SIG-M5 treated with dmso at 0.1 percent for 504 hours (cell line): Measurements from ENCODE around the gene CYRIA.

Experiments used
- DNase-seq: peaks from one replicate; lab custom pipeline; 2025; ENCODE audit not compliant: unreplicated experiment; lab: John Stamatoyannopoulos, UW

The CYRIA gene

DNA sequence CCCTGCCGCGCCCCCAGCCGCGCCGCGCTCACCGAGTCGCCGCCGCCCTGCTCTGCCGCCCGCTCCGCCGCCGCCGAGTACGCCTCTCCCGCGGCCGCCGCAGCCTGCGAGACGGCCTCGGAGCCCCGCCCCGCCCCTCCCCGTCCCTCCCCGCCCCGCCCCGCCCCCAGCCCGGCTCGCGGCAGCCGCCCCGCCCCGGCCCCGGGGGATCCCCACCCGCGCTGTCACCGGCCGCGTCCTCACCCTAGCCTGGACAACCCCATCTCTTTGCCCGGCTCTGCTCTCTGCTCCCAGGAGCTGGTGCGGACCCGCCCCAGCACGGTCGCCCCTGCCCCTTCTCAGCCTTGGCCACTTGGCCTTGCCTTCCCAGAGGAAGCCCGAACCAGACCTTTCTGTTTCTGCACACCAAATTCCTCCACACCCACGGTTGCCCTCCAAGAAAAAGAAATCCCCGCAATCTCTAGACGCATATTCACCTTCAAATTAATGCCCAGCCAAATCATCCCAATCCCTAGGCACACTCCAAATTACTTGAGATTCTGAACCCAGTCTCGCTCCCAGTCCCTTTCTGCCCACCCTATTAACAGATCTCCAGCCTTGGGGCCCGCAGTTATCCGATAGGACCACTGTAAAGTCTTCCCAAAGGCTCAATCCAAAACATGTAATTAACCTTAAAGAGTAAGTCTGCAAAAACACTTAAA, at the start of gene CYRIA:
Gene CYRIA, minus strand, starts transcription at position 87 of the 701 bp plus-strand sequence. CDS start 77,715 bp downstream, outside the sequence.
- peak; percentile 17 for DNase-seq

DNA sequence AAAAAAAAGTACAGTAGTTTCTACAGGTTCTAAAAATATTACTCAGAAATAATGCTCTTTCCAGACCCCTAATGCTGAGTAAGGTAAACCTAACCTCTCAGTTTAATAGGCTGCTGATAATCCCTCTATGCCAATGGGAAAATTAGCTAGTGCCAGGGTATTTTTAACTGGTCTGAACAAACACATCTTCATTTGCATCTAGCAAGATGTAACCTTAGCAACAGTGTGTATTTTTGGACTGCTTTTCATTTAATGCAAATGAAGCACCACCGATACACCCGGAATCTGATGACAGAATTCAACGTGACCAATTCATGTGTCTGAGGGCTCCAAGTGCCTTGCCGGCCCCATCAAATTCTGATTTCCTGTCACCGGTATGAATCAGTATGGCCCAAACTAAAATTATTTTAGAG, 47.4 kb upstream of the CYRIA start:
- DNase-seq = no peak

DNA sequence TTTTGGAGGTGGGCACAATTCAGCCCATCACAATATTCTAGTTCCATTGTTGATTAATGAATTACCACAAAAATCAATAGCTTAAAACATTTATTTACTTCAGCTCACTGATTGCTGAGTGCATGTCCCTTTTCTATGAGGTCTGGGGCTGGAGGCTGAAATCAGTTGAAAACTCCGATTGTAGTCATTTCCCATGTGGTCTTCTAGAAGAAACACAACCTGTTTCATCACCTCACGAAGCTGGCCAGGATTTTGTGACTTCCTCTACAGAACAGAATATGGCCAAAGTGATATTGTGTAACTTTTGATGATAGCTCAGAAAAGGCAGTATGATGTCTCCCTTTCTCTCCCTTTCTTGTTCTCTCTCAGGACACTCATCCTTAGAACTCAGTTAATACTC, 44.1 kb upstream of the CYRIA start:
- DNase-seq = peak; percentile 73

DNA sequence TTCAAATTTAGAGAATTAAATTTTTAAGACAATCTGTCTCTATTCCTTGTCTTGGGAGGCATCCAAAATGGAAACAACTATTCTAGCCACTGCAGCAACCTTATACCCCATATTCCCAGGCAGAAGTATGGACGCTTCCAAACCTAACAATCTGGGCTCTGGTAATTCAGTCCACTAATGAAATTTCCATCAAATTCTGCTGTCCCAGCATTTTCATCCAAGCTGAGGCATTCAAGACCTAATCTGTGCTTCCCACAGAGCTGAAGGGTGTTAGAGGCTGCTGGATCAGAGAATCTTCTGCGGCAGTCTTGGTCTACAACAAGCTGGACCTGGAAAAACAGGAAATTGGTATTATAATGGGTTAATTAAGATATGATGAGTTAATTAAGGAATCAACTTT, 42.5 kb upstream of the CYRIA start:
- no peak for DNase-seq

DNA sequence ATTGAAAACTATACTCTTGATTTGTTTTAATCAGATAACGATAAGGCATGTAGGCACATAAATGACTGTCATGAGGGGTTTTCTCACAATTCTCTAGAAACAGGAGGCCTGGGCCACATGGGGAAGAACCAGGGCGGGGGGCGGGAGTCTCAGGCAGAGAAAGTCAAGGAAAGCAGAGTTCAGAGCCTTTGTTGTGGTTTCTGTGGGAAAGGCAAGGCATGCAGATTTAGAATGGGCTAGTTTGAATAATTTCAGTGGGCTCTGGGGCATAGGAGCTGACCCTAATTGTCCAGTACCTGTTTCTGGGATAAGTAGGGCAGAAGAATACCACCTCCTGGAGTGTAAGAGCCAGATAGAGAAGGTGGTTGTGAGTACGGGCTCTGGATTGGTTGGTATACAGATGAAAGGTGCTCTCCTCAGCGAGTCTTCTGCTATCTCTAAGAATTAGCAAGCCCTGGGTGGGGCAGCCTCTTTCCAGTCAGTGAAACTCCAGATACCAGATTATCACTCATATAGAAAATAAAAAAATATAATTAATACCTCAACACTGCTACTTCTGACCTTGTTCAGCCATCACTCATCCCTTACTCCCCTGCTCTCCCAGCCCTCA, 41.5 kb upstream of the CYRIA start:
- no peak for DNase-seq

DNA sequence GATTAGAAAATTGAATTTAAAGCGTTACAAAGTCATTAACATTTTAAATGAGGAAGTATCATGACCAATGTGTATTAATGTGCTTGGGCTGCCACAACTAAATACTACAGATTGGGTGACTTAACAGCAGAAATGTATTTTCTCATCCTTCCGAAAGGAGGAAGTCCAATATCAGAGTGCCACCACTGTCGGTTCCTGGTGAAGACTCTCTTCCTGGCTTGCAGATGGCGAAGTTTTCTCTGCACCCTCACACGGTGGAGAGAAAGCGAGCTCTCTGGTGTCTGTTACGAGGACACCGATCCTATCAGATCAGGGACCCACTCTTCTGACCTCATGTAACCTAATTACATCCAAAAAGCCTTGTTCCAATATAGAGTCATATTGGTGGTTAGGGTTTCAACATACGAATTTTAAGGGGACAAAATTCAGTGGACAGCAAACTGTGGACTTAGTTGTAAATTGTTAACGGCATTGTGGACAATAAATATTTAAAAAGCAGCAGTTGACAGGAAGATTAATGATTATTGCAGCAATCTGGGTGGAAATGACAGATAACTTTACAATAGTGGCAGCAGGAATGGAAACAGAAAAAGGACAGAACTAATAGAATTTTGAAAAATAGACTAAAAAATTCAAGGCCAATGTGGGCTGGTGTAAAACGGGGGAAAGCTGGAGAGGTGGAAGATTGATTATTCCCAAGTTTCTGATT, 35.1 kb upstream of the CYRIA start:
- DNase-seq = no peak

DNA sequence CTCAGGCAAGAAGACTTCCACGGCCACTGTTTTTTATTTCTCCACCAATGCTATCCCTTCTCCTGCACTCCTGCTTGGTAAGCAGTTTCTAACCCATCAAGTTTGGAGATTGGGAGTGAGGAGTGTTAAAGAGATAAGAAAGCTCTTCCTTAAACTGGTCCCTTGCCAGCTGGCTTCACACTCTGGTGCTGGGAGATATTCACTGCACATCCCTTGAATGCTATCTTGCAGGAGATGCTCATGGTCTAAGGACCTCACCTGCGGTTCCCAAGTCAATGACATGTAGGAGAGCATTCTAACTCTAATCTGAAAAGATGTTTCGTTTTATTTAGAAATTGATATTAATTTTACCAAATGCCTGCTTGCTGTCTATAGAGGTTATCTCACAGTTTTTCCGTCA, 28.2 kb upstream of the CYRIA start:
- no peak for DNase-seq

DNA sequence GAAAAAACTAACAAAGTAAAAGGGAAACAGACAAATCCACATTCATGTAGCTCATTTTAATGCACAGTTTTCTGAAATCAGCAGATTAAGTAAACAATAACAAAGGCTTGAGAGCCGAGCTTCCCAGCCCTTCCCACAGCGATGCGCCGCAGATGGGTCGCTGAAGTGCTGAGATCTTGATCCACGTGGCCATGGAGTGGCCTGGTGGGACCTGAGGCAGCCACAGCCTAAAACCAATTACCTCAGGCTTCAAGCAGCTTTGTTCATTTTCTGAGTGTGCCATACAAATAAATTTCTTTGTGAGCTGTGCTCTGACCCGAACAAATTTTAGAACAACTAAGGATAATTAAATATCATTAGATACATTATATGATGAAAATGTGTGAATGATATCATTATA, 25.6 kb upstream of the CYRIA start:
- DNase-seq = no peak

DNA sequence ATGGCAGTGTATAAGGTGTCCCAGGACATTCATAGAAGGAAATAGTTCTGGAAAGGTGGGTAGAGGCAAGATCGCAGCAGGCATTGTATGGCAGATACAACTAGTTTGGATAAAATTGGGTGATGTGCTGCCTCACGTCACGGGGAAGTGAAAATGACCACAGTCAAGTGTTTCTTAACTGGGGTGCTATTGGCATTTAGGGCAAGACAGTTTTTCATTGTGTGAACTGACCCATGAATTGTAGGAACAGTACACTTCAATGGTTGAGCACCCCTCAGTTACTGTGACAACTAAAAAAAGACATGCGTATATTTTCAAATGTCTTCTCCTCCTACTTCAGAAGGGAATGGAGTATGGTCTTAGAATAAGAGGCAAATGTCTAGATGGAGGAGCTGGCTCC, 22.3 kb upstream of the CYRIA start:
- DNase-seq = no peak

DNA sequence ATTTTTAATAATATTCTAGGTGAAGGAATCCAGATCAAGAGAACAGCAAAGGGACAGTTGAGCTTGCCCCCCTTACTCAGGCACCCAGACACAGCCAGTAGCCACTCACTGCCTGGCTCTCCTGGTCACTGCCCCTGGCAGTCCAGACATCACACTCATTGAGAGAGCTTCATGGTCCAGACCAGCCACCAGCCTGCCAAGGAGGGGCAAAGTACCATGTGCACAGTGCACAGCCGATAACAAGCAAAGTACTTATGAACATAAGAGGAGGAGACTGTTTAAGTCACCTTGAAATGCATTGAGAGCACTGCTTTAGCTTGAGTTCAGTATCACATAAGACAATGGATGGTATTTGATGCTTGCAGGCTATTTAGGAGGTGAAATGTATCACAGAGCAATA, 21.6 kb upstream of the CYRIA start:
- DNase-seq = no peak

DNA sequence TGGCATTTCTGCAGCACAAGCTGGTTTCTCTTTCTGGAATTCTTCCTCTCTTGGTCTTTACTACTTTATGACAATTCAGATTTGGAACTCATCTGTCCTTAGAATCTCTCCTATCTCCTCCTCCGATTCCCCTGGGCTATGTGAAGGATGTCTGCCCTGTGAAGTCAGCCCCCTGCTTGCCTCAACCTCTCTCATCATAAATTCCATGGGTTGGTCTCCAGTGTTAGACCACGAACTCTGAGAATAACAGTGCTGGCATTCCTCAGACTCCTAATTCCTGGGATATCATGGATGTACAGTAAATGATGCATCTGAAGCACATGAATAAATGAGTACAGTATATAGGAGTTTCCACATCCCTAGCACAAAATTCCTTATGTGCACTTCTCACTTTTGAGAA, 21.0 kb upstream of the CYRIA start:
- no peak for DNase-seq

DNA sequence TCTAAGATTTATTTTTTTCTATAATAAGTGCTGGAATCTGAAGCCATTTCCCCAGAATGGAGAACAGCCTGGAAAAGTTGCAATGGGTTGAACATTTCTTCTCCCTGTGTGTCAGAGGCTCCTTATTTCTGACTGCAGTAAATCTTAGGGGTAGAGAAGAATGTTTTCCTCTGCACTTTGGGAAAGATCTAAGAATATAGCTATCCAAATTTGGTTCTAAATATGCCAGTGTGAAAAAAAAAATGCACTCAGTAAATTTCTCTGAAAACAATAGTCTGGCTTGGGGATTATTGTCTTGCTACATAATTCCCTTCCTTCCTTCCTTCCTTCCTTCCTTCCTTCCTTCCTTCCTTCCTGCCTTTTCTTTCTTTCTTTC, 19.7 kb upstream of the CYRIA start:
- no peak for DNase-seq

DNA sequence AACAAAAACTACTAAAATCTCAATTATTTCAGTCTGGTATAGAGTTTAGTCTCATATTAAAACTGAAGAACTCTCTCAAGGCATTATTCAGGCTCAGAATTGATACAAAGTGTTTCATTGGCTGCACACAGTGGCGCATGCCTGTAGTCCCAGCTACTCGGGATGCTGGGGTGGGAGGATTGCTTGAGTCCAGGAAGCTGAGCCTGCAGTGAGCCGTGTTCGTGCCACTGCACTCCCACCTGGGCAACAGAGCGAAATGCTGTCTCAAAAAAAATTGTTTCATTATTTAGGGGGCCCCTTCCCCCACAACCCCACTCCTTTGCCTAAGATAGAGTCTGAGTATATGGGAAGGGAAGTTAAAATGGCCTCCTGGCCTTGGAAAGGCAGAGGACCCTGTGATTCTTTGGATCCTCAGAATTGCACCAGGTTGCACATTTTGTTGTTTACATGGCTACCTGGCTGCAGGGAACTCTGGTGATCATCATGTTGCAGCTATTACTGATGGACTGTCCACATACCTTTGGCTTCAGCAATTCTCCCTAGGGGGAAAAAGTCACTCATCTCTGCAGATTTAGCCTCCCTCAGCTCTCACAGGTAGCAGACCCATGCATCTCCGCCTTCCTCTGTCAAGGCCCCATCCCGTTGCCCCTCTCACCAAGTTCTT, 19.2 kb upstream of the CYRIA start:
- no peak for DNase-seq

DNA sequence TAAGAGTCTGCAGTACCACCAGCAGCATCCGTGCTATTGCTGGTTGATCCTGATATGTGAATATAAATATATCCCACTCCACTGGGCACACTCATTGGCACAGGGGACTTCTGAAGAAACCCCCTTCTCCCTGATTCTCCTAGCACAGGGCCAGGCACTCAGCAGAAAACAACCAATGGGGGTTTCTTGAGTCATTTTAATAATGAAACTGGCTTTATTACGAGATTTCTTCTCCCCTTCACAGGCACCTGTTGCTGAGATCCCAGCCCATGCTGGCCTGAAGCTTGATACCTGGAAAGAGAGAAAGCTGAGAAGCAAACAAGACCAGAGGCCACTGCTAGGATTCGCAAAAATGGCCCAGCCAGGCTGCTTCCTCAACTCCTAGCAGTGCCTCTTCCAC, 17.9 kb upstream of the CYRIA start:
- DNase-seq = no peak

DNA sequence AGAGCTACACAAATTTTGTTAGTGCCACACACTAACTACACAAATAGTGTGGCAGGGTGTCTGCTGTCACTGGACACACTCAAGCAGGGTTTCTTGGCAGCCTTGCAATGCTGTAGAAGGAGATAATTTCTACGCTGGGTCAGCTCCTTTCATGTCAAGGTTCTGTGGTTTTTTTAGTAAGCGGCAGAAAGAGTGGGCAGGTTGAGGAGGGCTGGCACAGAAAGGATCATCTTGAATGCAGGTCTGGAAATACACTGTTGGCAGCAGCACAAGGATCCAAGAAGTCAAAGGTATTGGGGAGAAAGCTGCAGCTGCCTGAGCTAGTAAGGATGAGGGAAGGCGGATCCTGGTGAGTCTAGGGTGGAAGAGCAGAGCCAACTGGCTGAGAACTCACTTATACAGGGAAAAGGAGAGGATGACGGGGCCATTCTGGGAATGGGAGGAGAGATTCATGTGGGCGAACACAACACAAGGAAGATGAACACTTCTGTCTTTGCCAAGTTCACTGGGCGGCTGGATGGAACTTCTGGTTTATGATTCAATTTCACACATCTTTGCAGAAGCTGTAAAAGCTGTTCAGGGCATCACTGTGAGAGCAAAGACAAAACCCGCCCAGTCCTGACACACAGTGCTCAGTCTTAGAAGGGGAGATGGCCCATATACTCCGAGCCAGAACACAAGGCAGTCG, 16.9 kb upstream of the CYRIA start:
- DNase-seq = no peak

DNA sequence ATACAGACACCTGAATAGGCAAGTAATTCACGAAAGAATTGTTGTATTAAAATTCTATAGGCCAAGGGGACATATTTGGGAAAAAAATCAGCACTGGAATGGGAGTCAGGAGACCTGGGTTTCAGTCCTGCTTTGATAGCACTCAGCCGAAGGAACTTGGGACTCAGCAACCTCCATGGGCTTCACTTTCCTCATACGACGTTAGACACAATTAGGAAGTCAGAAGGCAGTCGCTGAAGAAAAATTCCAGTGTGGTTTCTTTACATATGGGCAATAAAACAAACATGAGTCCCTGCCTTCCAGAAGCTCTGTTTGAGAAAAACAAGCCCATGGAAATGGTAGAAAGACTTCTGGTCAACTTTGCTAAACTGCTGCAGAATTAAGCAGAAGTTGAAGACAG, 15.1 kb upstream of the CYRIA start:
- no peak for DNase-seq

DNA sequence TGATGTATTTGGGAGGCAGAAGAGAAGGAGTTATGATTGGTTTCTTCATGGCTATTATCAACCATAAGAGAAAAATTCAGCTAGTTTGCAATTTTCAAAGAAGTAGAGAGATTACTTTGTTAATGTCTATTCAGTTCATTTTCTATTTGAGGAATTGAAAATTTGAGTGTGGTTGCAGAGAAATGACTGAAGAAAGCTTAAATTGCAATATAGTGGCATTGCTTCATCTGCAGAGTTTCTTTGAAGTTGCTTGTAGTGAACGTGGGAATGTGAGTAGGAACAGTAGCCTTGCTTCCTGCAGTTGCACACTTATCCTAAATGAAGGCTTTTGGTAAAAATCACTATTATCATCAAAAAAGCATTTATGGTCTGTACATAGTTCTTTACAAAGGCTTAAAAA, 14.7 kb upstream of the CYRIA start:
- peak; percentile 17 for DNase-seq

DNA sequence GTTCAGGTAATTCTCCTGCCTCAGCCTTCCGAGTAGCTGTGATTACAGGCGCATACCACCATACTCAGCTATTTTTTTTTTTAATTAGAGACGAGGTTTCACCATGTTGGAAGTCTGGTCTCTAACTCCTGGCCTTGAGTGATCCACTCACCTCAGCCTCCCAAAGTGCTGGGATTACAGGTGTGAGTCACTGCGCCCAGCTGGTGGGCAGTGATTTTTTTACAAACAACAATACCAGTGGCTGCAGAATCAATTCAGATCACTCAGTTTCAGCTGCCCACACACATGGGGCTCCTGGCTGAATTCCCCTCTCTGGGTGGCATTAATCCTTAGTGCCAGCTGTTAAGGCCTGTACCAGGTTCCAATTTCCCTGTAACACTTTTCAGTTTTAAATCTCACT, 13.3 kb upstream of the CYRIA start:
- no peak for DNase-seq

DNA sequence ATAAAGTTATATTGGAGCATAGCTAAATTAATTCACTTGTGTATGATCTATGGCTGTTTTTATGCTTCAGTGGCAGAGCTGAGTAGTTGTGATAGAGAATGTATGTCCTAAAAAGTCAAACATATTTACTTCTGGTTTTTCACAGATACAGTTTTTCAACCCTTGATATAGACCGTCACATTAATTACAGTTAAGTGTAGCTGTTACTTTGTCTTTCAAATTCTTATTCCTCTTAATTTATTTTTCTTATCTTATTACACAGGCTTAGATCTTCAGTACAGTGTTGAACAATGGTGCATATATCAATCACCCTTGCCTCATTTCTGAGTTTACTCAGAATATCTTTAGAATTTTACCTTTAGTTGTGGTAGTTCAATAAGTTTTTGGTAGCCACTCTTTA, 12.2 kb upstream of the CYRIA start:
- DNase-seq = no peak

DNA sequence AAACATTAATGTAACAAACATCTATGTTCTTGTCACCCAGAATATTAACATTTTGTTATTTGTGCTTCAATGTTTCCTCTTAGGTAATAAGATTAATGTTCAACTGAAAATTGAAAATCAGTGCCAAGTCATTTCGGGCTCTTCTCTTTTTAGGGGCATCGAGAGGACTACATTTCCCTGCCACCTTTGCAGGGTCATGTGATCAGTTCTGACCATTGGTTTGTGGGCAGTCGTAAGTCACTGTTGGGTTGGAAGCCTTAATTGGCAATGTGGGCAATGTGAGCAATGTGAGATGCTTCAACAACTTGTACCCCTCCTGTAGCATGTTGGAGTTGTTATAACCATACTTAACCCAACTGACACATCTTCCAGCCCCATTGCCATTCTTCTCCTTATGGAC, 10.1 kb upstream of the CYRIA start:
- no peak for DNase-seq

DNA sequence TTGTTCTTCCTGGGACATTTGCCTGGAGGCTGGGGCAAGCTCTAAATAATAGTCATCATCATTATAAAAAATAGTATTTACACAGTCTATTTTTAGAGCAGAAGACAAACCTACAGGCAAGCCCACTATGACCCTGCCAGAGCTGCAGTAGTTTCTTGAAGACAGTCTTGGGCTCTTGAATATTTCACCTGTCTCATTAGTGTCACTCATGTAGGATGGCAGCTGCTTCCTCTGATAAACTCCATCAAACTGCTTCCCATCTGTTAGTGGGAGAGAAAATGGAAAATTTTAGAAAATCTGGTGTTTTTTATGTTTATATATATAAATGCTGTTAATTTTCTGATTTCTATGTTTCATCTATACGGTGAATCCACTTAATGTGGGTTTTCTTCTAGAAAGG, 8.5 kb upstream of the CYRIA start:
- no peak for DNase-seq
